Mesothelial cell of epicardium (in vitro differentiated cells): ENCODE results near the gene NEK1. TPM values are rescaled to one million over a fixed set of nuclear protein-coding genes. Genes with fewer than 3 reads are reported as not detected.

Source experiments
- DNase-seq, 2 experiments: peaks; one replicate each; pipeline ENCODE4 v3.0.0; 2021; ENCODE audit warnings: low spot score in 2 of 2; ENCODE audit not compliant: unreplicated experiment in 2 of 2
- H3K27ac Mint-ChIP-seq: 2 replicates; pipeline ENCODE4 v1.8.0; 2021; ENCODE audit warnings: mixed read lengths
- H3K27me3 Mint-ChIP-seq: 2 replicates; pipeline ENCODE4 v1.8.0; 2021; ENCODE audit warnings: low read depth, mixed read lengths
- H3K36me3 Mint-ChIP-seq: 2 replicates; pipeline ENCODE4 v1.8.0; 2021; ENCODE audit warnings: mixed read lengths
- H3K4me1 Mint-ChIP-seq: 2 replicates; pipeline ENCODE4 v1.8.0; 2021; ENCODE audit warnings: mixed read lengths
- H3K4me3 Mint-ChIP-seq: 2 replicates; pipeline ENCODE4 v1.8.0; 2021; ENCODE audit warnings: mild to moderate bottlenecking, moderate library complexity, mixed read lengths
- H3K9me3 Mint-ChIP-seq: 2 replicates; pipeline ENCODE4 v1.8.0; 2021; ENCODE audit warnings: mixed read lengths
- CTCF ChIP-seq: fragments of 200-600 bp; sonication (generic); IDR thresholded peaks from one replicate; pipeline ENCODE4 v1.5.0; 2021; ENCODE audit warnings: antibody characterized with exemption; ENCODE audit not compliant: unreplicated experiment
- total RNA-seq: library from RNA; stranded (reverse); gene quantifications from 3 replicates; pipeline ENCODE4 v1.2.1, GENCODE V29; 2021

The NEK1 gene
- total RNA-seq, 1 donor from 2014 or later: 21.3 TPM

GRCh38 chr4:169492436-169493163 lies 119.8 kb downstream of the NEK1 start:
- no peak overlapping the region for H3K4me3 Mint-ChIP-seq
- no peaks in the 10 kb centered on the region for H3K4me1 Mint-ChIP-seq
- H3K9me3 Mint-ChIP-seq: peaks cover 37% of the 10 kb centered on the region
- H3K27me3 Mint-ChIP-seq: no peaks in the 10 kb centered on the region
- no peak for DNase-seq
- no peak overlapping the region for H3K27ac Mint-ChIP-seq
- peak; percentile 56 for TF ChIP-seq CTCF
- peaks cover 44% of the 10 kb centered on the region for H3K36me3 Mint-ChIP-seq

DNA sequence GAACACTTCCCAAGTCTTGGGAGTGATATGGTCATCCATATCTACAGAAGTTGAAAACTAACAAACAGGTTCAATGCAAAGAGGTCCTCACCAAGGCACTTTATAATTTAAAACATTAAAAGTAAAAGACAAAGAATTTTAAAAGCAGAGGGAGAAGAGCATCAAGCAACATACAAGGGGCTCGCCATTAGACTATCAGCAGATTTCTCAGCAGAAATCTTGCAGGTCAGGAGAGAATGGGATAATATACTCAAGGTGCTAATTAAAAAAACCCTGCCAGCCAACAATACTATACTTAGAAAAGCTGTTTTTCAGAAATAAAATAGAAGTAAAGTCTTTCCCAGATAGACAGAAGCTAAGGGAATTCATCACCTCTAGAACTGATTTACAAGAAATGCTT lies 121.2 kb downstream of the NEK1 start:
- Mint-ChIP-seq H3K4me1 (no peaks in the 10 kb centered on the region), H3K27me3 (no peaks in the 10 kb centered on the region), H3K4me3 (no peak overlapping the region), H3K9me3 (peaks cover 32% of the 10 kb centered on the region), H3K27ac (no peak overlapping the region), H3K36me3 (peaks cover 39% of the 10 kb centered on the region)
- no peak for DNase-seq
- TF ChIP-seq CTCF: no peak

DNA sequence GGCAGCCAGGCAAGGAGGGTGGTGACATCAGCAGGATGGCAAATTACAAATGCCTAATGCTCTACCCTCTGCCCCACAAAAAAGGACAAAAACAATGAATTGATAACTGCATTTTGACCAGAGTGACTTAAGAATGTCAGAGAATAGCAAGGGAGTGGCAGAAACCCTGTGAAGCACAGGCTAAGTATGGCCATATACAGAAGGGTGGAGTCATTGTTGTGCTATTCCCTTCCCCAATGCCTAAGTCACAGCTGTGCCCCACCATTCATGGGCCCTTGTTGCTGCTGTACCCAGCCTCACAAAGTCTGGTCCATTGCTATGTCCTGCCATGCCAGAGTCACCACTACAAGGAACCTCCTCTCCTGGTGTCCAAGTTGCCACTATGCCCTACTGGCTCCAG lies 123.1 kb downstream of the NEK1 start:
- H3K27me3 Mint-ChIP-seq: no peaks in the 10 kb centered on the region
- peaks cover 5% of the 10 kb centered on the region for H3K4me1 Mint-ChIP-seq
- peaks cover 29% of the 10 kb centered on the region for H3K9me3 Mint-ChIP-seq
- no peak for TF ChIP-seq CTCF
- no peak overlapping the region for H3K27ac Mint-ChIP-seq
- peaks cover 42% of the 10 kb centered on the region for H3K36me3 Mint-ChIP-seq
- H3K4me3 Mint-ChIP-seq: no peak overlapping the region
- DNase-seq: no peak

GRCh38 chr4:169485791-169486742 lies 126.3 kb downstream of the NEK1 start:
- H3K4me3 Mint-ChIP-seq: no peak overlapping the region
- no peak for DNase-seq
- H3K36me3 Mint-ChIP-seq: peaks cover 34% of the 10 kb centered on the region
- no peaks in the 10 kb centered on the region for H3K27me3 Mint-ChIP-seq
- peak; percentile 47 for TF ChIP-seq CTCF
- H3K9me3 Mint-ChIP-seq: peaks cover 22% of the 10 kb centered on the region
- H3K4me1 Mint-ChIP-seq: peaks cover 5% of the 10 kb centered on the region
- H3K27ac Mint-ChIP-seq: no peak overlapping the region

DNA sequence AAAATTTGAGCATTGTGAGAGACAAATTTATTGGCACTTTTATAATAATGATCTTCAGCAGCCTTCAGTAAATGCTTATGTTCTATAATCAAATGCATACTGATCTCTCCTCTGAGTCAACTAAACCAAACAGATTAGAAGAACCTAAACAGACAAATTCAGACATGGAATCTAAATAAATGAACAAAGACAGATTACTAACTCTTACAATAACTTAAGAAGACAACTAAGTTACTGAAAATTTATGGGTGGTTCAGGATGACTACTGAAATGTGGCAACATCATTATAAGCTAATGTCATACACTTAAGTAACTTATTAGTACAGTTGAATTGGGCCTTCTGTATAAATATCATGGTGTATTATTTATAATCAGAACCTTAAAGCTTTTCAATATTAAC lies 127.3 kb downstream of the NEK1 start:
- DNase-seq: no peak
- Mint-ChIP-seq H3K4me1 (peaks cover 5% of the 10 kb centered on the region), H3K27me3 (no peaks in the 10 kb centered on the region), H3K4me3 (no peak overlapping the region), H3K36me3 (peaks cover 30% of the 10 kb centered on the region), H3K9me3 (peaks cover 19% of the 10 kb centered on the region), H3K27ac (no peak overlapping the region)
- TF ChIP-seq CTCF: no peak
